ENCODE results near the gene CMYA5.
"Not testable (repeated sequence)": the region's sequence is repeated elsewhere in the genome, so short reads cannot be mapped to it uniquely, and the experiment has no call there.

CMYA5 gene

DNA sequence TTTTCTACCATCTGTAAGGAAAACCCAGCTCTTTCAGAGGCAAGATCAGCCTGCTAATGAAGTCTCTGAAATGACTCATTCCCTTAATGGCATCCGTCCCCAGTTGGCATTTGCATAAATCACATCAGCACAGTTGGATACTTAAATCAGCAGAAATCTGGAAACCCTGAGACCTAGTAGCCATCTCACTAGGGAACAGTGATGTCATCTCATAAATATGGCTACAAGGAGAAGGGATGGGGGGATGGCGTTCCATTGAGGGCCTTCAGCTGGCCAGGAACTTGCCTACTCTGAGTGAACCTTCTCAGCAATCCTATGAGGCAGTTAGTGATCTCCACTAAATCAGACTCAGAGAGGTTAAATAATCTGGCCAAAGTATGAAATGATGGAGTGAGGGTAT, 81.8 kb downstream of the CMYA5 start:
- TF ChIP-seq FOXP2 (optimal IDR thresholded peaks at IDR 0.05; ENCODE audit: control extremely low read depth, extremely low read length, insufficient read depth) (no peak), POLR2AphosphoS5 (IDR thresholded peaks at IDR 0.05; ENCODE audit: borderline replicate concordance, low read depth, low read length) (no peak), EZH2 (IDR thresholded peaks at IDR 0.05) (no peak)
- no peak overlapping the region for H3K9ac ChIP-seq (ENCODE audit: insufficient read length)
- peak overlapping the region; percentile 61; the same call in 1 of the 2 replicates for H3K27ac ChIP-seq
- H3K36me3 ChIP-seq (ENCODE audit: insufficient read depth, low read length): no peaks in the 10 kb centered on the region
- no peaks in the 10 kb centered on the region for H3K9me3 ChIP-seq (ENCODE audit: low read depth, low read length)
- peak; percentile 45 for DNase-seq (ENCODE audit: low read depth, low spot score)
- H3K4me3 ChIP-seq: no peak overlapping the region

GRCh38 chr5:79772651-79773050, 83.0 kb downstream of the CMYA5 start:
- no peaks in the 10 kb centered on the region for H3K36me3 ChIP-seq (ENCODE audit: insufficient read depth, low read length)
- H3K27ac ChIP-seq: no peak overlapping the region
- H3K9me3 ChIP-seq (ENCODE audit: low read depth, low read length): no peaks in the 10 kb centered on the region
- H3K9ac ChIP-seq (ENCODE audit: insufficient read length): no peak overlapping the region
- TF ChIP-seq POLR2AphosphoS5 (IDR thresholded peaks at IDR 0.05; ENCODE audit: borderline replicate concordance, low read depth, low read length) (no peak), FOXP2 (optimal IDR thresholded peaks at IDR 0.05; ENCODE audit: control extremely low read depth, extremely low read length, insufficient read depth) (no peak), EZH2 (IDR thresholded peaks at IDR 0.05) (no peak)
- H3K4me3 ChIP-seq: no peak overlapping the region
- no peak for DNase-seq (ENCODE audit: low read depth, low spot score)

- TF ChIP-seq FOXP2 (optimal IDR thresholded peaks at IDR 0.05; ENCODE audit: control extremely low read depth, extremely low read length, insufficient read depth) (no peak), EZH2 (IDR thresholded peaks at IDR 0.05) (no peak), POLR2AphosphoS5 (IDR thresholded peaks at IDR 0.05; ENCODE audit: borderline replicate concordance, low read depth, low read length) (no peak)
- no peak for DNase-seq (ENCODE audit: low read depth, low spot score)
These were observed 84.0 kb downstream of the CMYA5 start for GRCh38 chr5:79773612-79774011.

GRCh38 chr5:79774171-79774854, 84.7 kb downstream of the CMYA5 start:
- no peak overlapping the region for H3K9ac ChIP-seq (ENCODE audit: insufficient read length)
- H3K27ac ChIP-seq: no peak overlapping the region
- no peak for TF ChIP-seq EZH2 (IDR thresholded peaks at IDR 0.05)
- no peak for TF ChIP-seq FOXP2 (optimal IDR thresholded peaks at IDR 0.05; ENCODE audit: control extremely low read depth, extremely low read length, insufficient read depth)
- no peak for TF ChIP-seq POLR2AphosphoS5 (IDR thresholded peaks at IDR 0.05; ENCODE audit: borderline replicate concordance, low read depth, low read length)
- H3K36me3 ChIP-seq (ENCODE audit: insufficient read depth, low read length): no peaks in the 10 kb centered on the region
- DNase-seq (ENCODE audit: low read depth, low spot score): no peak
- H3K9me3 ChIP-seq (ENCODE audit: low read depth, low read length): no peaks in the 10 kb centered on the region
- H3K4me3 ChIP-seq: no peak overlapping the region

More at GRCh38 chr5:79773612-79774011, 84.0 kb downstream of the CMYA5 start:
- Histone ChIP-seq H3K4me3 (no peak overlapping the region), H3K36me3 (ENCODE audit: insufficient read depth, low read length) (no peaks in the 10 kb centered on the region), H3K9me3 (ENCODE audit: low read depth, low read length) (no peaks in the 10 kb centered on the region), H3K27ac (no peak overlapping the region), H3K9ac (ENCODE audit: insufficient read length) (no peak overlapping the region)

DNA sequence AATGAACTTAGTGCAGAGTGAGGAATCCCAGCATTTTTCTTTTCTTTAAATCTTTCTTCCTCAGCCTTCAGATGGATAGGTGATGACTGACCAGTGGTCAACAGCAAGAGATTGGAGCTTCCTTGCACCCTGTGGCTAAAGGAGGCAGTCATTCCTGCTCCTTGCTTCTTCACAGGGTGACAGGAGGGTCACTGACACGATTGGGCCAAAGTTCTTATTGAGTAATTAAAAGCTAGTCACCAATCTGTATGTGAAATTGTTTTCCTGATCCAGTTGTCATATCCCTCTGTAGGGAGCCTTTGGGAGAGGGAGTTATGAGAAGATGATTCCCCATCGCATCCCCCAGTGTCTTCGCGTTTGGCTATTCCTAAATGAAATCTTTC, 85.2 kb downstream of the CMYA5 start:
- H3K9me3 ChIP-seq (ENCODE audit: low read depth, low read length): no peaks in the 10 kb centered on the region
- TF ChIP-seq FOXP2 (optimal IDR thresholded peaks at IDR 0.05; ENCODE audit: control extremely low read depth, extremely low read length, insufficient read depth) (no peak), EZH2 (IDR thresholded peaks at IDR 0.05) (no peak), POLR2AphosphoS5 (IDR thresholded peaks at IDR 0.05; ENCODE audit: borderline replicate concordance, low read depth, low read length) (no peak)
- no peak for DNase-seq (ENCODE audit: low read depth, low spot score)
- H3K27ac ChIP-seq: no peak overlapping the region
- no peak overlapping the region for H3K9ac ChIP-seq (ENCODE audit: insufficient read length)
- H3K36me3 ChIP-seq (ENCODE audit: insufficient read depth, low read length): no peaks in the 10 kb centered on the region
- H3K4me3 ChIP-seq: no peak overlapping the region

- DNase-seq (ENCODE audit: low read depth, low spot score): not testable (repeated sequence)
These were observed 95.1 kb downstream of the CMYA5 start for GRCh38 chr5:79784741-79785140.

DNA sequence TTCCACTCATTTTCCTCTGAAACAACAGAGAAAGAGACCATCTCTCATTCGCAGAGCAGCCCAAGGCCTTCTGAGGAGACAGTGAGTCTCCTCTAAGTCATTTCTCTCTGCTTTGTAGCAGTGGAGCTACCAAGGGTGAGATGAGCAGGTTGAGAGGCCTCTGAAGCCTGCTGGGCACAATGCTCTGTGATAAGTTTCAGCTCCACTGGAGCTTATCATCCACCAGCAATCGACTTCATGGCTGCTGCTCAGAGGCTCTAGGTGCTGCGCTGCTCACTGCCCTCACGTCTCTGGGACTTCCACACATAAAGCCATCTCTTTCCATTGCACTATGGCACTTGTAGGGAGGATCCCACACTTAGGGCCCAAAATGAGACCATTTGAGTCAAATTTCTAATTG, 96.3 kb downstream of the CMYA5 start:
- H3K9me3 ChIP-seq (ENCODE audit: low read depth, low read length): no peaks in the 10 kb centered on the region
- no peaks in the 10 kb centered on the region for H3K36me3 ChIP-seq (ENCODE audit: insufficient read depth, low read length)
- no peak for DNase-seq (ENCODE audit: low read depth, low spot score)
- no peak overlapping the region for H3K9ac ChIP-seq (ENCODE audit: insufficient read length)
- no peak for TF ChIP-seq POLR2AphosphoS5 (IDR thresholded peaks at IDR 0.05; ENCODE audit: borderline replicate concordance, low read depth, low read length)
- TF ChIP-seq FOXP2 (optimal IDR thresholded peaks at IDR 0.05; ENCODE audit: control extremely low read depth, extremely low read length, insufficient read depth): no peak
- TF ChIP-seq EZH2 (IDR thresholded peaks at IDR 0.05): no peak
- no peak overlapping the region for H3K27ac ChIP-seq
- no peak overlapping the region for H3K4me3 ChIP-seq

More at GRCh38 chr5:79784741-79785140, 95.1 kb downstream of the CMYA5 start:
- not testable (repeated sequence) for H3K9me3 ChIP-seq (ENCODE audit: low read depth, low read length); H3K36me3 ChIP-seq (ENCODE audit: insufficient read depth, low read length); H3K9ac ChIP-seq (ENCODE audit: insufficient read length); H3K27ac ChIP-seq; H3K4me3 ChIP-seq

- Histone ChIP-seq H3K4me3 (no peak overlapping the region), H3K36me3 (ENCODE audit: insufficient read depth, low read length) (no peaks in the 10 kb centered on the region), H3K27ac (no peak overlapping the region), H3K9ac (ENCODE audit: insufficient read length) (no peak overlapping the region), H3K9me3 (ENCODE audit: low read depth, low read length) (no peaks in the 10 kb centered on the region)
- TF ChIP-seq EZH2 (IDR thresholded peaks at IDR 0.05) (no peak), FOXP2 (optimal IDR thresholded peaks at IDR 0.05; ENCODE audit: control extremely low read depth, extremely low read length, insufficient read depth) (no peak), POLR2AphosphoS5 (IDR thresholded peaks at IDR 0.05; ENCODE audit: borderline replicate concordance, low read depth, low read length) (no peak)
- no peak for DNase-seq (ENCODE audit: low read depth, low spot score)
These were observed 97.8 kb downstream of the CMYA5 start for GRCh38 chr5:79787448-79787847.

DNA sequence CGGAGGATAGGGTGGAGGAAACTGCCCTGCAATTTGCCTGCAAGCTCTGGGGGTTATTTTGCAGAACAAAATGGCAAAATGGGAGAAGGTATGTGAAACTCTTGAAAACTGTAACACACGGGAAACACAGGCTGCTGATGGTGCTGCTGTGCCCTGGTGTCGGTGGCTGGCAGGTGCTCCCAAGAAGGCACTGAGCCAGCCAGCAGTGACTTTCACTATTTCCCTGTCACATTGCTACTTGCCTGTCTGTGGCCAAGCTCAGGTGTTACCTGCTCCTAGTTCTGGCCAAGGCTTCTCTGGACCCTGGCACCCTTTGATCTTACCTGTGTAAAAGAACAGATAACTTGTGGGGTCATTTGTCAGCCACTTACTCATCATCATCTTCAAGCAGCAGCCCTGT, 102.2 kb downstream of the CMYA5 start:
- DNase-seq (ENCODE audit: low read depth, low spot score): no peak
- TF ChIP-seq EZH2 (IDR thresholded peaks at IDR 0.05) (no peak), FOXP2 (optimal IDR thresholded peaks at IDR 0.05; ENCODE audit: control extremely low read depth, extremely low read length, insufficient read depth) (no peak)
- Histone ChIP-seq H3K9me3 (ENCODE audit: low read depth, low read length) (no peaks in the 10 kb centered on the region), H3K27ac (no peak overlapping the region), H3K9ac (ENCODE audit: insufficient read length) (no peak overlapping the region), H3K36me3 (ENCODE audit: insufficient read depth, low read length) (no peaks in the 10 kb centered on the region), H3K4me3 (no peak overlapping the region)

Data from SK-N-MC (cell line).